ENCODE results near the gene PPHLN1. TPM values are rescaled to one million over a fixed set of nuclear protein-coding genes. Genes with fewer than 3 reads are reported as not detected.

PPHLN1 gene
- total RNA-seq, 2 experiments from 2014 or later, result 100 to 105 TPM

GRCh38 chr12:42473130-42473529 is 147.2 kb downstream of the PPHLN1 start:
- H3K27me3 ChIP-seq (ENCODE audit: control insufficient read depth in 1 of 2, insufficient read depth in 2 of 2, low read length in 2 of 2), result peaks cover 3 to 12% of the 10 kb centered on the region in 2 experiments
- no peak overlapping the region for H3K27ac Mint-ChIP-seq
- no peaks in the 10 kb centered on the region for H3K9me3 Mint-ChIP-seq
- no peaks in the 10 kb centered on the region for H3K4me1 ChIP-seq (ENCODE audit: insufficient read depth, low read length)
- peaks cover 62% of the 10 kb centered on the region for H3K27me3 Mint-ChIP-seq
- H3K4me1 Mint-ChIP-seq (ENCODE audit: low read depth), result peaks cover 21% of the 10 kb centered on the region
- no peaks in the 10 kb centered on the region for H3K36me3 ChIP-seq (ENCODE audit: insufficient read depth, low read length)
- intact Hi-C loops (cut with DNase I, micrococcal nuclease), result no loop called here
- ChIA-PET CTCF (no interaction called here), POLR2A (no interaction called here)
- no peak overlapping the region for H3K4me3 Mint-ChIP-seq
- no peak for ATAC-seq (ENCODE audit: poor library complexity)
- no peak overlapping the region for H3K27ac ChIP-seq (ENCODE audit: low read depth in 1 of 2, low read length in 2 of 2)
- no peak for TF ChIP-seq CTCF (IDR thresholded peaks at IDR 0.05)
- peaks cover 0 to 5% of the 10 kb centered on the region in 2 experiments for H3K9me3 ChIP-seq (ENCODE audit: control insufficient read depth in 1 of 2, insufficient read depth in 1 of 2, low read length in 2 of 2)
- no peak overlapping the region for H3K4me3 ChIP-seq (ENCODE audit: low read length)
- no peak for DNase-seq
- no peaks in the 10 kb centered on the region for H3K36me3 Mint-ChIP-seq (ENCODE audit: low read depth)

GRCh38 chr12:42473561-42473960 is 147.6 kb downstream of the PPHLN1 start:
- H3K27ac Mint-ChIP-seq, result no peak overlapping the region
- no peaks in the 10 kb centered on the region for H3K36me3 ChIP-seq (ENCODE audit: insufficient read depth, low read length)
- intact Hi-C loops (cut with DNase I, micrococcal nuclease), result no loop called here
- ChIA-PET CTCF (no interaction called here), POLR2A (no interaction called here)
- no peak overlapping the region for H3K4me3 Mint-ChIP-seq
- H3K9me3 Mint-ChIP-seq, result no peaks in the 10 kb centered on the region
- peaks cover 0 to 5% of the 10 kb centered on the region in 2 experiments for H3K9me3 ChIP-seq (ENCODE audit: control insufficient read depth in 1 of 2, insufficient read depth in 1 of 2, low read length in 2 of 2)
- H3K4me1 ChIP-seq (ENCODE audit: insufficient read depth, low read length), result no peaks in the 10 kb centered on the region
- no peak for ATAC-seq (ENCODE audit: poor library complexity)
- H3K27me3 Mint-ChIP-seq, result peaks cover 62% of the 10 kb centered on the region
- H3K4me1 Mint-ChIP-seq (ENCODE audit: low read depth), result peaks cover 17% of the 10 kb centered on the region
- no peak for TF ChIP-seq CTCF (IDR thresholded peaks at IDR 0.05)
- H3K4me3 ChIP-seq (ENCODE audit: low read length), result no peak overlapping the region
- no peak for DNase-seq
- H3K36me3 Mint-ChIP-seq (ENCODE audit: low read depth), result no peaks in the 10 kb centered on the region
- peaks cover 6 to 16% of the 10 kb centered on the region in 2 experiments for H3K27me3 ChIP-seq (ENCODE audit: control insufficient read depth in 1 of 2, insufficient read depth in 2 of 2, low read length in 2 of 2)
- no peak overlapping the region for H3K27ac ChIP-seq (ENCODE audit: low read depth in 1 of 2, low read length in 2 of 2)

- ATAC-seq (ENCODE audit: poor library complexity) (no peak), DNase-seq (no peak)
- ChIA-PET CTCF (no interaction called here), POLR2A (no interaction called here)
- no peak for TF ChIP-seq CTCF (IDR thresholded peaks at IDR 0.05)
- H3K27ac ChIP-seq (ENCODE audit: low read depth in 1 of 2, low read length in 2 of 2), result no peak overlapping the region
- H3K4me1 ChIP-seq (ENCODE audit: insufficient read depth, low read length), result no peaks in the 10 kb centered on the region
- H3K36me3 ChIP-seq (ENCODE audit: insufficient read depth, low read length), result no peaks in the 10 kb centered on the region
- peaks cover 0 to 5% of the 10 kb centered on the region in 2 experiments for H3K9me3 ChIP-seq (ENCODE audit: control insufficient read depth in 1 of 2, insufficient read depth in 1 of 2, low read length in 2 of 2)
- peaks cover 13 to 14% of the 10 kb centered on the region in 2 experiments for H3K27me3 ChIP-seq (ENCODE audit: control insufficient read depth in 1 of 2, insufficient read depth in 2 of 2, low read length in 2 of 2)
- H3K4me1 Mint-ChIP-seq (ENCODE audit: low read depth), result peaks cover 9% of the 10 kb centered on the region
- intact Hi-C loops (cut with DNase I, micrococcal nuclease), result no loop called here
- H3K9me3 Mint-ChIP-seq, result no peaks in the 10 kb centered on the region
- H3K4me3 ChIP-seq (ENCODE audit: low read length), result no peak overlapping the region
- H3K4me3 Mint-ChIP-seq, result no peak overlapping the region
- H3K36me3 Mint-ChIP-seq (ENCODE audit: low read depth), result no peaks in the 10 kb centered on the region
- no peak overlapping the region for H3K27ac Mint-ChIP-seq
- H3K27me3 Mint-ChIP-seq, result peaks cover 62% of the 10 kb centered on the region
Measured at GRCh38 chr12:42474391-42474790, 148.4 kb downstream of the PPHLN1 start.

All from CD4-positive, alpha-beta T cell (primary cell).